Activated T-helper 1 cell treated with anti-CD3 and anti-CD28 coated beads, Interleukin-12 subunit alpha, Interleukin-12 subunit beta, Interleukin-2, Interleukin-4 antibody, amounts not matched to agents 30 ng/mL and 10 ng/mL and 1 ng/mL, durations not matched to agents 14 hours and 24 hours and 36 hours (primary cell): Measurements from ENCODE around the gene AGXT. TPM values are rescaled to one million over a fixed set of nuclear protein-coding genes. Genes with fewer than 3 reads are reported as not detected.

Experiments
- DNase-seq: peaks from one replicate; pipeline ENCODE4 v3.0.0; 2021; ENCODE audit warnings: low spot score
- H3K27ac Mint-ChIP-seq: one replicate; pipeline ENCODE4 v1.8.0; 2021; ENCODE audit warnings: mild to moderate bottlenecking, mixed read lengths
- H3K27me3 Mint-ChIP-seq: one replicate; pipeline ENCODE4 v1.8.0; 2022; ENCODE audit warnings: mild to moderate bottlenecking, moderate library complexity, mixed read lengths; ENCODE audit not compliant: insufficient read depth
- H3K36me3 Mint-ChIP-seq: one replicate; pipeline ENCODE4 v1.8.0; 2021; ENCODE audit warnings: low read depth, mixed read lengths
- H3K4me1 Mint-ChIP-seq: one replicate; pipeline ENCODE4 v1.8.0; 2021; ENCODE audit warnings: low read depth, mixed read lengths
- H3K4me3 Mint-ChIP-seq: one replicate; pipeline ENCODE4 v1.8.0; 2021; ENCODE audit warnings: mild to moderate bottlenecking, moderate library complexity, mixed read lengths
- H3K9me3 Mint-ChIP-seq: one replicate; pipeline ENCODE4 v1.8.0; 2021; ENCODE audit warnings: mixed read lengths
- intact Hi-C: fragments of 100-400 bp; cut with micrococcal nuclease; formaldehyde crosslinking; loops from one replicate; pipeline ENCODE4 v1.15.1; 2024
- total RNA-seq: library from RNA; stranded (reverse); gene quantifications from 2 replicates; pipeline ENCODE4 v1.2.3, GENCODE V29; 2022

AGXT gene
- total RNA-seq, 1 donor from 2014 or later, result not detected

DNA sequence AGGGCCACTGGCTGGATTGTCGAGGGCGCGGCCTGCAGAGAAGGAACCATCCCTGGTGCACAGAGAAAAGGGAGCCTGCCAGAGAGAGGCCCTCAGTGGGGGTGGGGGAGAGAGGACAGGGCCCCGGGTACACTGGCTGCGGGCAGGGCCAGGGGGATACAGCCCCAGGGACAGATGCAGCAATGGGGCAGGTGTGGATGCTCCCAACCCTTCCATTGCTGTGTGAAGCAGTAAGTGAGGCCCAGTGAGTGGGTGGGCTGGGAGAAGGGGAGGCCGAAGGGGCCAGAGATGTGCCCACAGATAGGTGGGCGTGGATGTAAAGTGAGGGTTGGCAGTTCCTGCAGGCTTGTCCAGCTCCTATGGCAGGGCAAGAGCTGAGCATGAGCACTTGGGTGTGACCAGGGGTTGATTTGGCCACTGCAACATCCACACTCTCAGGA is 7.4 kb downstream of the AGXT start:
- Mint-ChIP-seq H3K27me3 (peaks cover 3% of the 10 kb centered on the region), H3K27ac (no peak overlapping the region), H3K9me3 (no peaks in the 10 kb centered on the region), H3K36me3 (no peaks in the 10 kb centered on the region), H3K4me3 (no peak overlapping the region), H3K4me1 (no peaks in the 10 kb centered on the region)
- DNase-seq, result no peak
- intact Hi-C loops, result no loop called here

DNA sequence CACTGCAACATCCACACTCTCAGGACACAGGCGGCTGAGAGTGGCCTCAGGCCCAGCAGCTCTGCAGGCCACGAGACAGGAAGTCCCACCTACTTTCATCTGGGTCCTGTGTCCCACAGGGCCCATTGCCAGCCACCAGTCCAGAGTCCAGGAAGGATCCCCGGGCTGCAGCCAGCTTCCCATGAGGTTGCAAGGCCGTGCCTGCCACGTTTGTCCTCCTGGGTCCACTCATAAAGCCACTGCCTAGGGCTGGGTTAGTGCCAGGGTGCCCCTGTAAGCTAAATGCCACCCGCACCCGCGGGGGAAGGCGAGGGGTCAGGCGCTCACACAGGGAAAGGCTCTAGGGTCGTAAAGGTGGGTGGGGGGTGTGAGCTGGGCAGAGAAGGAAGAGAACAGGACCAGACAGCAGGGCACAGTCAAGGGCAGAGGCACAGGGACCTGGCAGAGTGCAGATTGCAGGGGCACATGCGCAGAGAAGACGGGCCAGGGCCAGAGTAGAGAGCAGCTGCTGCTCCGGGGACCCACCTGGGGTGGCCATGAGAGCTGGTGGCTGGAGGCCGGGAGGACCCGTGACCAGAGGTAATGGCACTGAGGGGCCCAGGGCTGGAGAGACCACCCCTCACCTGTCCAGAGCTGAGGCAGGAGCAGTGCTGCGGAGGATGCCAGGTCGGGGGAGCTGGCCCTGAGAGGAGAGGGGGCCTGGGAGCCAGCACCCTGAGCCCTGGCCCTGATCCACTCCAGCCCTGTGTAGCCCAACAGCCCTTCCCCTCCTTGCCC is 8.0 kb downstream of the AGXT start:
- Mint-ChIP-seq H3K36me3 (no peaks in the 10 kb centered on the region), H3K4me1 (no peaks in the 10 kb centered on the region), H3K9me3 (no peaks in the 10 kb centered on the region), H3K27me3 (peaks cover 5% of the 10 kb centered on the region), H3K4me3 (no peak overlapping the region), H3K27ac (no peak overlapping the region)
- intact Hi-C loops, result no loop called here
- no peak for DNase-seq

DNA sequence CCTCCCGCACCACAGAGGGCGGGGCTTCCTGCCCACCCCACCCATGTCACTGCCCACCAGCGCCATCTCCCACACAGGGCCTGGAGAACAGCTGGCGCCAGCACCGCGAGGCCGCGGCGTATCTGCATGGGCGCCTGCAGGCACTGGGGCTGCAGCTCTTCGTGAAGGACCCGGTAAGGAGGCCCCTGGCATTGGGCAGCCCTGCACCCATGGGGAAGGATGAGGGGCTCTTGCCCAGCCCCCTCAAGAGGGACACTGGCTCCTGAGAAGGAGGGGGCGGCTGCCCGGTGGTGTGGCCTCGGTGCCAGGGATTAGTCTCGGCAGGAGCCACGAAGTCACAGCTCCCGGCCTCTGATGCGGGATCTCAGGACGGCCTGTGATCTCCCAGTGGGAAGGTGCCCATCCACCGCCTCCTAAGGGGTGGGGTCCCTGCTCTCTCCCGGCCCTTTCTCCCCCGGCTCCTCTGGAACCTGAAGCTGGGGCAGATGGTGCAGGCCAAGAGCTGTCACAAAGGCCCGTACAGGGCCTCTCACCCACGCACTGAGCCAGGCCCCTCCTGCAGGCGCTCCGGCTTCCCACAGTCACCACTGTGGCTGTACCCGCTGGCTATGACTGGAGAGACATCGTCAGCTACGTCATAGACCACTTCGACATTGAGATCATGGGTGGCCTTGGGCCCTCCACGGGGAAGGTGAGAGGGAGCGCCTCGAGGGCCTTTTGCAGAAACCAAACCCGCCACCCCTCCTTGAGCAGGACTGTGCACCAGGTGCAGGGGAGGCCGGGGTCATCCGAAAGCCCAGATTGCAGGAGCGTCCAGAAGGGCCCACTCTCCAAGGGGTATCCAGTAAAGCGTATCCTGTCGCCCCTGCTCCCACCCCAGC is 9.1 kb downstream of the AGXT start:
- no peaks in the 10 kb centered on the region for H3K36me3 Mint-ChIP-seq
- no peak for DNase-seq
- H3K4me1 Mint-ChIP-seq, result no peaks in the 10 kb centered on the region
- no peak overlapping the region for H3K4me3 Mint-ChIP-seq
- H3K27ac Mint-ChIP-seq, result no peak overlapping the region
- intact Hi-C loops, result no loop called here
- H3K27me3 Mint-ChIP-seq, result peaks cover 7% of the 10 kb centered on the region
- no peaks in the 10 kb centered on the region for H3K9me3 Mint-ChIP-seq

DNA sequence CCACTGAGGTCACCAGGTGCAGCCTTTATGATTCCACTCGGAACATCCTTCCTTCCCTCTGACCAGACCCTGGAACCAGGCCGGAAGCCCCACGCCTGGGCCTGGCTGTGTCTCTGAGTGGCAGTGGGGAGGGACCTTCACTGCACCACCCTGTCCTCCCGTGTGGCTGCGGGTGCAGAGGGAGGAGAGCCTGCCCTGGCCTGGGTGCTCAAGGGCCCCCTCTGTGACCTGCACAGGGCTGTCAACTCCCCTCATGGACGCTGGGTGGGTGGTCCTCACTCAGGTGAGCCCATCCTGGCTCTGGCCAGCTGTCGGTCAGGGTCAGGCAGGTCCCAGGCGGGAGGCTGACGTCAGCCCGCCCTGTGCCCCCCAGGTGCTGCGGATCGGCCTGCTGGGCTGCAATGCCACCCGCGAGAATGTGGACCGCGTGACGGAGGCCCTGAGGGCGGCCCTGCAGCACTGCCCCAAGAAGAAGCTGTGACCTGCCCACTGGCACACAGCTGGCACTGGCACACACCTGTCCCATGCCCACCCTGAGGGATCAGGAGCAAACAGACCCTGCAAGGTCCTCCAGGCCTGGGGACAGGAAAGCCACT is 9.8 kb downstream of the AGXT start:
- peaks cover 7% of the 10 kb centered on the region for H3K27me3 Mint-ChIP-seq
- no peaks in the 10 kb centered on the region for H3K36me3 Mint-ChIP-seq
- H3K27ac Mint-ChIP-seq, result no peak overlapping the region
- no peaks in the 10 kb centered on the region for H3K4me1 Mint-ChIP-seq
- intact Hi-C loops, result no loop called here
- H3K4me3 Mint-ChIP-seq, result no peak overlapping the region
- no peak for DNase-seq
- H3K9me3 Mint-ChIP-seq, result no peaks in the 10 kb centered on the region

DNA sequence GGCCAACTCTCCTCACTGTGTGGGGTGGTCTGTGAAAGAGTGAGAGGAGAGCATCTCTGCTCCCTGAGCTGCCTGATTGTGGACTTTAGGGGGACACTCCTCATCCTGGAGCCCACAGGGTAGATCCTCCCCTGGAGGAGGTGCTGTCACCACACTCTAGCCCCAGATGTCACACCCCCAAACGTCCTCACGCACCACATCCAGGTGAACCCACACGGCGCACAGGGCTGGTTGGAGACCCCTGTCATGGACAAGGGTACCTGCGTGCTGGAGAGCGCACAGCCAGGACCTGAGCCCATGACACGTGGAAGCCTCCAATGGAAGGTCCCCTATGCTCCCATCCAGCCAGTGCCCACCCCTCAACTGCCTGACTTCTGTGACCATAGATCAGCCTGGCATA is 10.5 kb downstream of the AGXT start:
- Mint-ChIP-seq H3K4me1 (no peaks in the 10 kb centered on the region), H3K4me3 (no peak overlapping the region), H3K27me3 (peaks cover 7% of the 10 kb centered on the region), H3K9me3 (no peaks in the 10 kb centered on the region), H3K36me3 (no peaks in the 10 kb centered on the region), H3K27ac (no peak overlapping the region)
- DNase-seq, result no peak
- intact Hi-C loops, result no loop called here

DNA sequence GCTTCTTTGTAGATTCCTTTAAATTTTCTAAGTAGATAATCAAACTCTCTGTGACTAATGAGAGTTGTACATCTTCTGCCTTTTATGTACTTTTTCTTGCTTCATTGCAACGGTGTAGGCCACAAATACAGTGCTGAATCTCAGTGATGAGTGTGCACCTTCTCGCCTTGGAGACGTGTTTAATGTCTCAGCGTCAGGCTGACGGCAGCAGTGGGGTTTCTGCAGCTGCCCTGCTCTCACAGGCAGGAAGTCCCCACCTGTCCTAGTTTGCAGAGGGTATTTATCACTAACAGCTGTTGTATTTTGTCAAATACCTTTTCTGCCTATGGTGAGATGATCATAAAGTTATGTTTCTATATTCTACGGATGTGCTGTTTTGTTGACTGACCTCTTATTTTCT is 13.3 kb downstream of the AGXT start:
- no peak for DNase-seq
- no peak overlapping the region for H3K4me3 Mint-ChIP-seq
- intact Hi-C loops, result no loop called here
- H3K4me1 Mint-ChIP-seq, result no peaks in the 10 kb centered on the region
- H3K9me3 Mint-ChIP-seq, result no peaks in the 10 kb centered on the region
- no peaks in the 10 kb centered on the region for H3K36me3 Mint-ChIP-seq
- H3K27ac Mint-ChIP-seq, result no peak overlapping the region
- peaks cover 7% of the 10 kb centered on the region for H3K27me3 Mint-ChIP-seq

DNA sequence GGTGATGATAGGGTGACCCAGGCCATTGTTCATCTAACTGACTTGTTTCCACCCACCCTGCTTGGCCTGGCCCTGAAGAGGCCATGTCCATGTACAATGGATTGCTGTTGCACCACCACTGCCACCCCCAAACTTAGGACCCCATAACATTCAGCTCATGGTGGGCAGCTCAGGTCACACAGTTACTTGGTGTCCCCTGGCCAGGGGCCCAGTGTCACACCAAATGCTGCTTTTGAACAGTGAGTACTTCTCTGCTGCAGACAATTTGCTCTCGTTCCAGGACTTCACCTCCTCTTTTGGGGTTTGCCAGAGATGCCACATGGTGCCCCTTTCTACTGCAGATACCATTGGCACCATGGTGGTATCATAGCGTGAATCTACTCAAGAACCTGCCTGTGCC is 15.6 kb downstream of the AGXT start:
- Mint-ChIP-seq H3K27ac (no peak overlapping the region), H3K27me3 (peaks cover 7% of the 10 kb centered on the region)

DNA sequence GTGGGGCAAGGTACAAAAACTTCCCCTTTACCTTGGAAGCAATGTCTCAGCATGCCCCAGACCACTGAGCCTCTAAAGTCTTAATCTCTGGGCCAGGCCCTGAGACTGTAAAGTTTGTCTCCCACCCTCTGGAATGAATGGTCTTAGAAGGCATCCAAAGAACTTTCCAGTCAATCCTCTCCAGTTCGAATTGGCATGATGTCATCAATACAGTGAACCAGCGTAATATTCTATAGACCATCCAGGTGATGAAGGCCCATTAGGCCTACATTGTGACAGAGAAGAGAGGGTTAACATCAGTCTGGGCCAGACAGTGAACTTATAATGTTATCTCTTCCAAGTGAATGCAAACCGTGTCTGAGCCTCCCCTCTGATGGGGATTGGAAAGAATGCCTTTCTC is 16.1 kb downstream of the AGXT start:
- no peak for DNase-seq
- Mint-ChIP-seq H3K4me3 (no peak overlapping the region), H3K9me3 (no peaks in the 10 kb centered on the region)

More for the DNA sequence above, 15.6 kb downstream of the AGXT start:
- Mint-ChIP-seq H3K4me1 (no peaks in the 10 kb centered on the region), H3K4me3 (no peak overlapping the region), H3K36me3 (no peaks in the 10 kb centered on the region), H3K9me3 (no peaks in the 10 kb centered on the region)
- intact Hi-C loops, result no loop called here
- no peak for DNase-seq

DNA sequence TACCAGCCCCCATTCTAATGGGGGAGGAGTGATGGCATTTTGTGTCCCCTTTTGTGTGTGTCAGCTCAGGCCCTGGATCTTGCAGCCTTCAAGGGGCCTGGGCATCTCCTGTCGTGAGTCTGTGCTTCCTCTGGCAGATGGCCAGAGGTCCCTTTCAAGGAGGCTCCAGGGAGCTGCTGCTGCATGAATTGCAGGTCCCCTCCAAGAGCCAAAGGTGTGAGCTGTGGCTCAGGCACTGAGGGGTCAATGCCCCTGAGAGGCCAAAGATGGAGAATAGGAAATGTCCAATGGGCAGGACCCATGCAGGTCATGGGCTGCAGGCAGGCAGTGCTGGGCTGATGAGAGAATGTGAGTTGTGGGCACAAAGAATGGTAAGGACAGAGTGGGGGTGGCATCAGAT is 16.9 kb downstream of the AGXT start:
- intact Hi-C loops, result no loop called here
- DNase-seq, result no peak
- Mint-ChIP-seq H3K36me3 (no peaks in the 10 kb centered on the region), H3K27ac (no peak overlapping the region), H3K4me3 (no peak overlapping the region), H3K9me3 (no peaks in the 10 kb centered on the region), H3K4me1 (no peaks in the 10 kb centered on the region), H3K27me3 (peaks cover 7% of the 10 kb centered on the region)

More for the DNA sequence above, 16.1 kb downstream of the AGXT start:
- Mint-ChIP-seq H3K27me3 (peaks cover 7% of the 10 kb centered on the region), H3K4me1 (no peaks in the 10 kb centered on the region), H3K36me3 (no peaks in the 10 kb centered on the region), H3K27ac (no peak overlapping the region)
- intact Hi-C loops, result no loop called here

DNA sequence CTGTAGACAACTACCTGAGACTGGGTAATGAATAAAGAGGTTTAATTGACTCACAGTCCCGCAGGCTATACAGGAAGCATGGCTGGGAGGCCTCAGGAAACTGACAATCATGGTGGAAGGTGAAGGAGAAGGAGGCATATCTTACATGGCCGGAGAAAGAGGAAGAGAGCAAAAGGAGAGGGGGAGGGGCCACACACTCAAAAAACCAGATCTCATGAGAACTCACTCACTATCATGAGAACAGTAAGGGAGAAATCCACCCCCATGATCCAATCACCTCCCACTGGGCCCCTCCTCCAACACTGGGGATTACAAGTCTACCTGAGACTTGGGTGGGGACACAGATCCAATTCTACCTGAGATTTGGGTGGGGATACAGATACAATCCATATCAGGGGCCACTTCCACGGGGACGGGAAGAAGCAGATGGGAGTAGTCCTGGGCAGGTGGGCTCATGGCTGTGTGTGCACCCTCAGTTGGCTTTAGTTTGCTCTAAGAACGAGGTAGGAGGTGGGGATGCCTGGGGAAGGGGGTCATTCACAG is 17.5 kb downstream of the AGXT start:
- no peak overlapping the region for H3K4me3 Mint-ChIP-seq
- H3K36me3 Mint-ChIP-seq, result no peaks in the 10 kb centered on the region
- intact Hi-C loops, result no loop called here
- no peak overlapping the region for H3K27ac Mint-ChIP-seq
- peaks cover 4% of the 10 kb centered on the region for H3K27me3 Mint-ChIP-seq
- DNase-seq, result no peak
- no peaks in the 10 kb centered on the region for H3K4me1 Mint-ChIP-seq
- no peaks in the 10 kb centered on the region for H3K9me3 Mint-ChIP-seq

DNA sequence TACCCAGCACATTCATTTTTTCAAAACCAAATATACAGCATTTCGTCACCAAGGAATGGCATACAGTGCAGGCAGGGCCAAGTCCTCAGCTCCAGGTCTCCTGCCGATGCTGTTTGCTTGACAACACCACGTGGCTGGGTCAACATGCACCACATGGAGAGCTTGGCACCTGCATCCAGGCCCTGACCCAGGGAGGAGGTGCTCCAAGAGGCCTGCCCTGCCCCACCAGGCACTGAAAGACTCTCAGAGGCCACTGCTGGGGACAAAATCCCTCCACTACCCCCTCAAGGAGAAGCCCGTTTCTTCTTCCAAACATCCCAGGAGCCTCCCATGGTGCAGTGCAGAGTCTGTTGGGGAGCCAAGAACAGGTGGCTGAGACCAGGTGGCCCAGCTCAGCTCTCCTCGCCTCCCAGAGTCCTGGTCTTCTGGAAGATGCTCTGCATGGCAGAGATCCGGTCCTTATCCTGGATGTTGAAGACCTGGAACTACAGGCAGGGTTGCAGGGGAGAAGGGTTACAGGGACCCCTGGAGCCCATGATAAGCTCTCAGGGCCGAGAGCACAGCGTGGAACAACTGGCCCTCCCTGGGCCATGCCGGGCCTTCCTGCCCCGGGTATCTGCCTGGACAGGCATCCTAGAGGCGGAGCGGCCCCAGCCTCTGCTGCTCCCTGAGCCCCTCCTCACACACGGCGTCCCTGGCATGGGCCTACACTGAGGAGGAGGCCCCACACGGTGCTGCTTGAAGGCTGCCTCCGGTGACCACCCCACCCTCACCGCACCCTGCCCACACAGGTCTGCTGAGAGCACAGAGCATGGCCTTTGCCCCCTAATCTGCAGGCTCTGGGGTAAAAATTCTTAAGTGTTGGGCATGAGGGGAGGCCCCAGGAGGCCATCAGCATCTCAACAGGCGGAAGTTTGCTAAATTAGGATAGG is 18.3 kb downstream of the AGXT start:
- Mint-ChIP-seq H3K36me3 (no peaks in the 10 kb centered on the region), H3K27ac (no peak overlapping the region), H3K4me1 (no peaks in the 10 kb centered on the region), H3K27me3 (no peaks in the 10 kb centered on the region), H3K4me3 (no peak overlapping the region), H3K9me3 (no peaks in the 10 kb centered on the region)
- no peak for DNase-seq
- intact Hi-C loops, result no loop called here

DNA sequence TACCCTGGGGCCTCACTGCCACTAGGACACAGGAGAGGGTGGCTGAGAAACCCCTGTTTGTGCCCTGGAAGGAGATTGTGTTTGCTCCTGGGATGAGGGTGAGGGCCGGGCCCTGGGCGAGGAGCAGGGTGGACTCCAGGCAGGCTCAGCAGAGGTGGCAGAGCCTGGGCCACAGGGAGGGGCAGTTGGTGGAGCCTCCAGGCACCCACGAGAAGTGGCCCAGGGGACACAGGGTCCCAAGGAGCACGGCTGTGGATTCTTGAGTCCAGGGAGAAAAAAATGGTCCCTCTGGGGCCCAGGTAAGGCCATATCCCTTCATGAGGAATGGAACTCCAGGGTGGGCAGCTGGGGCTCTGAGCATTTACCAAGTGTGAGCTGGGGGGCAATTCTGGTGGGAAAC is 19.0 kb downstream of the AGXT start:
- Mint-ChIP-seq H3K4me3 (no peak overlapping the region), H3K36me3 (no peaks in the 10 kb centered on the region), H3K4me1 (no peaks in the 10 kb centered on the region), H3K27me3 (no peaks in the 10 kb centered on the region), H3K27ac (no peak overlapping the region), H3K9me3 (no peaks in the 10 kb centered on the region)
- intact Hi-C loops, result no loop called here
- no peak for DNase-seq
